GM23338 (cell line): ENCODE data around the gene ROBO1. TPM values are rescaled to one million over a fixed set of nuclear protein-coding genes. Genes with fewer than 3 reads are reported as not detected.

ENCODE experiments used
- ATAC-seq: fragments of 200-7000 bp; cut with Tn5 transposase; 3 replicates; pipeline ENCODE4 v1.9.1; 2020
- DNase-seq: peaks from one replicate; pipeline ENCODE4 v3.0.0-alpha.2; 2015; ENCODE audit warnings: low spot score
- H2AFZ ChIP-seq: fragments of 200-600 bp; sonication (generic); 2 replicates; pipeline ENCODE4 v1.8.0; 2016; ENCODE audit warnings: antibody characterized with exemption, mild to moderate bottlenecking, moderate library complexity
- H3F3A ChIP-seq: fragments of 200-600 bp; sonication (generic); replicated peaks from 2 replicates; pipeline ENCODE4 v1.8.0; 2017; ENCODE audit warnings: antibody characterized with exemption, mixed run types, low read depth
- H3K27ac ChIP-seq: fragments of 200-600 bp; sonication (generic); 2 replicates; pipeline ENCODE4 v1.6.1; 2016; ENCODE audit warnings: low read depth
- H3K27me3 ChIP-seq: fragments of 200-600 bp; sonication (generic); 2 replicates; pipeline ENCODE4 v1.8.0; 2016; ENCODE audit warnings: mild to moderate bottlenecking, mixed run types, moderate library complexity; ENCODE audit not compliant: insufficient read depth
- H3K36me3 ChIP-seq: fragments of 200-600 bp; sonication (generic); 2 replicates; pipeline ENCODE4 v1.8.0; 2016; ENCODE audit warnings: mild to moderate bottlenecking; ENCODE audit not compliant: insufficient read depth
- H3K4me1 ChIP-seq: fragments of 200-600 bp; sonication (generic); 2 replicates; pipeline ENCODE4 v1.8.0; 2016; ENCODE audit warnings: mild to moderate bottlenecking, moderate library complexity; ENCODE audit not compliant: insufficient read depth
- H3K4me2 ChIP-seq: fragments of 200-600 bp; sonication (generic); 2 replicates; pipeline ENCODE4 v1.7.1; 2017; ENCODE audit warnings: mixed run types
- H3K4me3 ChIP-seq: fragments of 200-600 bp; sonication (generic); 2 replicates; pipeline ENCODE4 v1.6.1; 2016; ENCODE audit warnings: mixed run types
- H3K79me2 ChIP-seq: fragments of 200-600 bp; sonication (generic); replicated peaks from 2 replicates; pipeline ENCODE4 v1.8.0; 2017; ENCODE audit warnings: mild to moderate bottlenecking; ENCODE audit not compliant: insufficient read depth
- H3K9me2 ChIP-seq: fragments of 200-600 bp; sonication (generic); 2 replicates; pipeline ENCODE4 v1.8.0; 2017; ENCODE audit not compliant: insufficient read depth
- H4K20me1 ChIP-seq: fragments of 200-600 bp; sonication (generic); replicated peaks from 2 replicates; pipeline ENCODE4 v1.8.0; 2017; ENCODE audit warnings: mild to moderate bottlenecking; ENCODE audit not compliant: insufficient read depth
- H3K27ac Mint-ChIP-seq: 2 replicates; pipeline ENCODE4 v1.8.0; 2020; ENCODE audit warnings: inconsistent platforms, mild to moderate bottlenecking, moderate library complexity, mixed read lengths
- H3K27me3 Mint-ChIP-seq: 3 replicates; pipeline ENCODE4 v1.8.0; 2022; ENCODE audit warnings: low read depth, mild to moderate bottlenecking, moderate library complexity, mixed read lengths, inconsistent platforms; ENCODE audit not compliant: insufficient read depth, poor library complexity
- H3K36me3 Mint-ChIP-seq: 3 replicates; pipeline ENCODE4 v1.8.0; 2021; ENCODE audit warnings: low read depth, mild to moderate bottlenecking, inconsistent platforms, moderate library complexity, mixed read lengths
- H3K4me1 Mint-ChIP-seq: 3 replicates; pipeline ENCODE4 v1.8.0; 2020; ENCODE audit warnings: mild to moderate bottlenecking, inconsistent platforms, mixed read lengths
- H3K4me3 Mint-ChIP-seq: 3 replicates; pipeline ENCODE4 v1.8.0; 2021; ENCODE audit warnings: moderate library complexity, mild to moderate bottlenecking, inconsistent platforms, mixed read lengths
- H3K9me3 Mint-ChIP-seq: 3 replicates; pipeline ENCODE4 v1.8.0; 2020; ENCODE audit warnings: moderate library complexity, mild to moderate bottlenecking, inconsistent platforms, mixed read lengths
- EZH2 ChIP-seq: fragments of 200-600 bp; sonication (generic); IDR thresholded peaks from one replicate; pipeline ENCODE4 v1.8.0; 2017; ENCODE audit warnings: antibody characterized with exemption, mild to moderate bottlenecking, low read depth; ENCODE audit not compliant: unreplicated experiment
- JUNB ChIP-seq: IDR thresholded peaks from one replicate; pipeline ENCODE4 v1.6.1; 2016; ENCODE audit warnings: antibody characterized with exemption; ENCODE audit not compliant: unreplicated experiment
- POLR2AphosphoS5 ChIP-seq: IDR thresholded peaks from 2 replicates; pipeline ENCODE4 v1.6.1; 2016; ENCODE audit warnings: antibody characterized with exemption, low read depth
- ZNF114 ChIP-seq: fragments of 250-450 bp; sonication (Bioruptor Pico); IDR thresholded peaks from 2 replicates; pipeline ENCODE4 v1.5.0; 2020; ENCODE audit warnings: mild to moderate bottlenecking, moderate library complexity
- ZNF331 ChIP-seq: fragments of 250-450 bp; sonication (Bioruptor Pico); IDR thresholded peaks from 2 replicates; pipeline ENCODE4 v1.5.0; 2020; ENCODE audit warnings: low read depth, mild to moderate bottlenecking, moderate library complexity
- polyA plus RNA-seq: library from polyadenylated mRNA; unstranded; fragments of >200 nt; fragmentation: Nextera tagmentation; extraction: Ambion mirVana; gene quantifications from 2 replicates; pipeline ENCODE4 v1.2.1, GENCODE V29; 2016
- total RNA-seq: library from RNA; depleted of rRNA; stranded (reverse); fragments of >200 nt; shearing (Covaris generic); gene quantifications from 2 replicates; pipeline ENCODE4 v1.2.3, GENCODE V29; 2014
- TF ChIP-seq, protein P1 (sequence below): fragments of 250-450 bp; sonication (Bioruptor Pico); IDR thresholded peaks from 2 replicates; pipeline ENCODE4 v1.5.0; 2020; ENCODE audit warnings: mild to moderate bottlenecking, moderate library complexity
- TF ChIP-seq, protein P2 (sequence below): IDR thresholded peaks from 2 replicates; pipeline ENCODE4 v1.6.1; 2016; ENCODE audit warnings: antibody characterized with exemption
- TF ChIP-seq, protein P3 (sequence below), 2 experiments: fragments of 200-600 bp in 1 of 2; sonication (generic) in 1 of 2; conservative IDR thresholded peaks; 2 replicates each; pipeline versions ENCODE4 v1.5.1 to v1.6.1; 2016 to 2017; ENCODE audit warnings: antibody characterized with exemption in 2 of 2, low read depth in 2 of 2, mild to moderate bottlenecking in 2 of 2, moderate library complexity in 1 of 2

ROBO1 gene
- total and polyA plus RNA-seq, 2 experiments from 2014 or later = 19.2 to 78.3 TPM

DNA sequence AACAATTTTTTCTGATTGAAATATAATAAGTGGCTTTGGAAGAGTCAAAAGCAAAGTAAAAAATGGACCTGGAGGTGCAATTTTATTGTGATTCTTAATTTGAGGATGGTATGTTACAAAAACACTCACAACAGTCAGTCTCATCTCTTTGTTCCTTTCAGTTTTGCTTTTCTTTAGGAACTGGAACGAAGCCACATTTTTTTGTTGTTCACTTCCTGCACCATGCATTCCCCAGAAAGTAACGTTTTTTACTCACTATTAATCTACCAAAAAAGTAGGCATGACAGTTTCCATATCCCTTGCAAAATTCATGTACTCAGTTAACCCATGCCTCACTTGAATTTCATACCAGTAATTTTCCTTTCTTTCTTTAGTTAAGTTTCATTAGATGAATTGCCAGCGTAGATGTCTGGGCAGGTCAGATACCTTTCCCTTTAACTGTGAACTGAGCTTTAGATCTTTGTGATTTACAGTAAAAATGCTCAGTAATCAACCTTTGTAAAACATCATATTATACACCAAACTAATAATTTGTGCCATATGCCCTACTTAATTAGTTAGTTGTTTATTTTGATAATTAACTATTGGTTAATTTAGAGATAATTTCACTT is 384.3 kb downstream of the ROBO1 start:
- no peaks in the 10 kb centered on the region for H3K36me3 ChIP-seq
- peaks cover 32% of the 10 kb centered on the region for H3K4me1 Mint-ChIP-seq
- no peak overlapping the region for H2AFZ ChIP-seq
- no peaks in the 10 kb centered on the region for H4K20me1 ChIP-seq
- peak overlapping the region; percentile 63 for H3K27ac Mint-ChIP-seq
- ATAC-seq = no peak
- H3K4me1 ChIP-seq = peaks cover 9% of the 10 kb centered on the region
- TF ChIP-seq, protein P1, sequence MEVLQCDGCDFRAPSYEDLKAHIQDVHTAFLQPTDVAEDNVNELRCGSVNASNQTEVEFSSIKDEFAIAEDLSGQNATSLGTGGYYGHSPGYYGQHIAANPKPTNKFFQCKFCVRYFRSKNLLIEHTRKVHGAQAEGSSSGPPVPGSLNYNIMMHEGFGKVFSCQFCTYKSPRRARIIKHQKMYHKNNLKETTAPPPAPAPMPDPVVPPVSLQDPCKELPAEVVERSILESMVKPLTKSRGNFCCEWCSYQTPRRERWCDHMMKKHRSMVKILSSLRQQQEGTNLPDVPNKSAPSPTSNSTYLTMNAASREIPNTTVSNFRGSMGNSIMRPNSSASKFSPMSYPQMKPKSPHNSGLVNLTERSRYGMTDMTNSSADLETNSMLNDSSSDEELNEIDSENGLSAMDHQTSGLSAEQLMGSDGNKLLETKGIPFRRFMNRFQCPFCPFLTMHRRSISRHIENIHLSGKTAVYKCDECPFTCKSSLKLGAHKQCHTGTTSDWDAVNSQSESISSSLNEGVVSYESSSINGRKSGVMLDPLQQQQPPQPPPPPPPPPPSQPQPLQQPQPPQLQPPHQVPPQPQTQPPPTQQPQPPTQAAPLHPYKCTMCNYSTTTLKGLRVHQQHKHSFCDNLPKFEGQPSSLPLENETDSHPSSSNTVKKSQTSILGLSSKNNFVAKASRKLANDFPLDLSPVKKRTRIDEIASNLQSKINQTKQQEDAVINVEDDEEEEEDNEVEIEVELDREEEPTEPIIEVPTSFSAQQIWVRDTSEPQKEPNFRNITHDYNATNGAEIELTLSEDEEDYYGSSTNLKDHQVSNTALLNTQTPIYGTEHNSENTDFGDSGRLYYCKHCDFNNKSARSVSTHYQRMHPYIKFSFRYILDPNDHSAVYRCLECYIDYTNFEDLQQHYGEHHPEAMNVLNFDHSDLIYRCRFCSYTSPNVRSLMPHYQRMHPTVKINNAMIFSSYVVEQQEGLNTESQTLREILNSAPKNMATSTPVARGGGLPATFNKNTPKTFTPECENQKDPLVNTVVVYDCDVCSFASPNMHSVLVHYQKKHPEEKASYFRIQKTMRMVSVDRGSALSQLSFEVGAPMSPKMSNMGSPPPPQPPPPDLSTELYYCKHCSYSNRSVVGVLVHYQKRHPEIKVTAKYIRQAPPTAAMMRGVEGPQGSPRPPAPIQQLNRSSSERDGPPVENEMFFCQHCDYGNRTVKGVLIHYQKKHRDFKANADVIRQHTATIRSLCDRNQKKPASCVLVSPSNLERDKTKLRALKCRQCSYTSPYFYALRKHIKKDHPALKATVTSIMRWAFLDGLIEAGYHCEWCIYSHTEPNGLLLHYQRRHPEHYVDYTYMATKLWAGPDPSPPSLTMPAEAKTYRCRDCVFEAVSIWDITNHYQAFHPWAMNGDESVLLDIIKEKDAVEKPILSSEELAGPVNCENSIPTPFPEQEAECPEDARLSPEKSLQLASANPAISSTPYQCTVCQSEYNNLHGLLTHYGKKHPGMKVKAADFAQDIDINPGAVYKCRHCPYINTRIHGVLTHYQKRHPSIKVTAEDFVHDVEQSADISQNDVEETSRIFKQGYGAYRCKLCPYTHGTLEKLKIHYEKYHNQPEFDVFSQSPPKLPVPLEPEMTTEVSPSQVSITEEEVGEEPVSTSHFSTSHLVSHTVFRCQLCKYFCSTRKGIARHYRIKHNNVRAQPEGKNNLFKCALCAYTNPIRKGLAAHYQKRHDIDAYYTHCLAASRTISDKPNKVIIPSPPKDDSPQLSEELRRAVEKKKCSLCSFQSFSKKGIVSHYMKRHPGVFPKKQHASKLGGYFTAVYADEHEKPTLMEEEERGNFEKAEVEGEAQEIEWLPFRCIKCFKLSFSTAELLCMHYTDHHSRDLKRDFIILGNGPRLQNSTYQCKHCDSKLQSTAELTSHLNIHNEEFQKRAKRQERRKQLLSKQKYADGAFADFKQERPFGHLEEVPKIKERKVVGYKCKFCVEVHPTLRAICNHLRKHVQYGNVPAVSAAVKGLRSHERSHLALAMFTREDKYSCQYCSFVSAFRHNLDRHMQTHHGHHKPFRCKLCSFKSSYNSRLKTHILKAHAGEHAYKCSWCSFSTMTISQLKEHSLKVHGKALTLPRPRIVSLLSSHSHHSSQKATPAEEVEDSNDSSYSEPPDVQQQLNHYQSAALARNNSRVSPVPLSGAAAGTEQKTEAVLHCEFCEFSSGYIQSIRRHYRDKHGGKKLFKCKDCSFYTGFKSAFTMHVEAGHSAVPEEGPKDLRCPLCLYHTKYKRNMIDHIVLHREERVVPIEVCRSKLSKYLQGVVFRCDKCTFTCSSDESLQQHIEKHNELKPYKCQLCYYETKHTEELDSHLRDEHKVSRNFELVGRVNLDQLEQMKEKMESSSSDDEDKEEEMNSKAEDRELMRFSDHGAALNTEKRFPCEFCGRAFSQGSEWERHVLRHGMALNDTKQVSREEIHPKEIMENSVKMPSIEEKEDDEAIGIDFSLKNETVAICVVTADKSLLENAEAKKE (CRISPR knock-in tag) = no peak
- TF ChIP-seq JUNB (no peak), ZNF331 (no peak), EZH2 (no peak), POLR2AphosphoS5 (no peak), ZNF114 (CRISPR knock-in tag) (no peak)
- TF ChIP-seq, protein P2, sequence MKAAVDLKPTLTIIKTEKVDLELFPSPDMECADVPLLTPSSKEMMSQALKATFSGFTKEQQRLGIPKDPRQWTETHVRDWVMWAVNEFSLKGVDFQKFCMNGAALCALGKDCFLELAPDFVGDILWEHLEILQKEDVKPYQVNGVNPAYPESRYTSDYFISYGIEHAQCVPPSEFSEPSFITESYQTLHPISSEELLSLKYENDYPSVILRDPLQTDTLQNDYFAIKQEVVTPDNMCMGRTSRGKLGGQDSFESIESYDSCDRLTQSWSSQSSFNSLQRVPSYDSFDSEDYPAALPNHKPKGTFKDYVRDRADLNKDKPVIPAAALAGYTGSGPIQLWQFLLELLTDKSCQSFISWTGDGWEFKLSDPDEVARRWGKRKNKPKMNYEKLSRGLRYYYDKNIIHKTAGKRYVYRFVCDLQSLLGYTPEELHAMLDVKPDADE = no peak
- TF ChIP-seq, protein P3, sequence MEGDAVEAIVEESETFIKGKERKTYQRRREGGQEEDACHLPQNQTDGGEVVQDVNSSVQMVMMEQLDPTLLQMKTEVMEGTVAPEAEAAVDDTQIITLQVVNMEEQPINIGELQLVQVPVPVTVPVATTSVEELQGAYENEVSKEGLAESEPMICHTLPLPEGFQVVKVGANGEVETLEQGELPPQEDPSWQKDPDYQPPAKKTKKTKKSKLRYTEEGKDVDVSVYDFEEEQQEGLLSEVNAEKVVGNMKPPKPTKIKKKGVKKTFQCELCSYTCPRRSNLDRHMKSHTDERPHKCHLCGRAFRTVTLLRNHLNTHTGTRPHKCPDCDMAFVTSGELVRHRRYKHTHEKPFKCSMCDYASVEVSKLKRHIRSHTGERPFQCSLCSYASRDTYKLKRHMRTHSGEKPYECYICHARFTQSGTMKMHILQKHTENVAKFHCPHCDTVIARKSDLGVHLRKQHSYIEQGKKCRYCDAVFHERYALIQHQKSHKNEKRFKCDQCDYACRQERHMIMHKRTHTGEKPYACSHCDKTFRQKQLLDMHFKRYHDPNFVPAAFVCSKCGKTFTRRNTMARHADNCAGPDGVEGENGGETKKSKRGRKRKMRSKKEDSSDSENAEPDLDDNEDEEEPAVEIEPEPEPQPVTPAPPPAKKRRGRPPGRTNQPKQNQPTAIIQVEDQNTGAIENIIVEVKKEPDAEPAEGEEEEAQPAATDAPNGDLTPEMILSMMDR (conservative IDR thresholded peaks at IDR 0.05; ENCODE audit: low read depth in 2 of 2) = no peak
- peak overlapping the region; percentile 14; the same call in 2 of the 3 replicates for H3K4me3 Mint-ChIP-seq
- DNase-seq = peak; percentile 14
- no peak overlapping the region for H3K4me3 ChIP-seq
- no peaks in the 10 kb centered on the region for H3K9me2 ChIP-seq
- no peaks in the 10 kb centered on the region for H3K36me3 Mint-ChIP-seq
- no peaks in the 10 kb centered on the region for H3K27me3 ChIP-seq
- H3K79me2 ChIP-seq = no peaks in the 10 kb centered on the region
- H3K27ac ChIP-seq = peak overlapping the region; percentile 11; the same call in 1 of the 2 replicates
- H3K9me3 Mint-ChIP-seq = no peaks in the 10 kb centered on the region
- no peaks in the 10 kb centered on the region for H3K27me3 Mint-ChIP-seq
- H3K4me2 ChIP-seq = peak overlapping the region; percentile 15; the same call in 1 of the 2 replicates
- no peaks in the 10 kb centered on the region for H3F3A ChIP-seq
